HG03354 (cell line): Measurements from ENCODE around the gene CYP2U1.
"Not testable (repeated sequence)": the region's sequence is repeated elsewhere in the genome, so short reads cannot be mapped to it uniquely, and the experiment has no call there.

ENCODE experiments used
- ATAC-seq: cut with Tn5 transposase; IDR thresholded peaks from one replicate; pipeline ENCODE4 v1.9.1; 2021; ENCODE audit warnings: mild to moderate bottlenecking; ENCODE audit not compliant: unreplicated experiment, poor library complexity, severe bottlenecking

The CYP2U1 gene

DNA sequence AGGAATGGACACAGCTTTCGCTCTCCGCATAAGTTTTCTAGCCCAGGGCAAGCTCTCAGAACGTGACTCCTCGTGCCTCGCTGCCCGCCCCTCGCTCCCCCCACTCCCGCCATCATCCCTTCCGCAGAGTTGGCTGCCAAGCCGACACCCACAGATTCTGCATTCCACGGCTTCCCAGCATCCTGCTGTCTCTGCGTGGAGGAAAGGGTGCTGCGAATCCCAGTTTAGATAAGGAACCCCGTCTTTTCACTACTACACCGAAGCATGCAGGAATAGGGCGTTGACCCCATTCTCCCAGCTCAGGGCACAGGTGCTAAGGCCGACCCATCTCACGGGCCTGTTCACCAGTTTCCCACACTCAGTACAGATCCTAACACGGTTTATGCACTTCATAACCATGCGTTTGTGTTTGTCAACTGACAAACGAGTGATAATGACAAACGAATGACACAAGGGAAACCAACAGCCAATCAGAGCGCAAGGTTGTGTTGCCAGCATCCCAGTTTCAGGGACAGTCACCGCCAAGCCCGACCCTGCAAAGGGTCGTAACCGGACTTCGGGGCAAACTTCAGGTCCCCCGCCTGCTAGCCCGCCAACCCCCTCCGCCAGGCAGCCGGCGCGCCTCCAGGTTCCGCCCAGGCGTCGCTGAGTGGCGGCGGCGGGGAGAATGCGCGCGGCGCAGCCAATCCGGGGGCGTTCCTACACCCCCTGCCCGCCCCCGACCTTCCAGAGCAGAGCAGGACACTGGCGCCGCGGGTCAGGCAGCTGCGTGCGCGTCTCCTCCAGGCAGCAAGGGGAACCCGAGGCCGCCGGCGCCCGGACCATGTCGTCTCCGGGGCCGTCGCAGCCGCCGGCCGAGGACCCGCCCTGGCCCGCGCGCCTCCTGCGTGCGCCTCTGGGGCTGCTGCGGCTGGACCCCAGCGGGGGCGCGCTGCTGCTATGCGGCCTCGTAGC is at the start of gene CYP2U1:
TSS of gene CYP2U1 (plus strand) at position 729 of the 954 bp plus-strand sequence. CDS start at position 824, 95 bp downstream.
- ATAC-seq, result peak; percentile 96

DNA sequence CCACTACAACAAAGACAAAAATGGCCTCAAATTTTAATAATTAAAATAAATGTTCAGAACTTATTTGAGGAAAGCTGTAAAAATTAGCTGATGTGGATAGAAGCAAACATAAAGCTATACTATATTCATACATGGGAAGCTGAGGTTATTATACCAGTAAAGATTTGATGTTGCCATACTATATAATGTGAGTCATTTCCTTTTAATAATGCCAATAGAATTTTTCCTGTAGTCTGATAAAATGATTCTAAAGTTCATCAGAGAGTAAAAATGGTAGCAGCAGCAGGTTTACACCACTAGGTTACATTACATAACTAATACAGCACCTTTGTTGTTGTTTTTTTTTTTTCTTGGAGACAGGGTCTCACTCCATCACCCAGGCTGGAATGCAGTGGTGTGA is 45.5 kb upstream of the CYP2U1 start:
- no peak for ATAC-seq

DNA sequence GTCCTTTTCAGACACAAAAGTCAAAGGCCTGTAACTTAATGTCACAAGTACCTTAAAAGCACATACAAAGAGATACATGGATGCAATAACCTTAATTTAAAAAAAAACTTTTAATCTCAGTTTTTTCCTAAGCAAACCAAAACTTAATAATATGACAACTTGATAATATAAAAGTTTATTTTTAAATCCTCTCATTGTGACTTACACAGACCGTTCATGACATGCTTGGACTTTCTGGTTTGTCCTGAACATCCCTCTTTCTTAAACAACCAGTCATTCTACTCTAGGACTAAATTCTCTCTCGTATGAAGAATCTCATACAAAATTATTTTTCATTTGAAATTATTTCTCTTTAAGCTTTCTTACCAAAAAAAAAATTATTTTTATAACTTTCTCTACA is 43.1 kb upstream of the CYP2U1 start:
- no peak for ATAC-seq

DNA sequence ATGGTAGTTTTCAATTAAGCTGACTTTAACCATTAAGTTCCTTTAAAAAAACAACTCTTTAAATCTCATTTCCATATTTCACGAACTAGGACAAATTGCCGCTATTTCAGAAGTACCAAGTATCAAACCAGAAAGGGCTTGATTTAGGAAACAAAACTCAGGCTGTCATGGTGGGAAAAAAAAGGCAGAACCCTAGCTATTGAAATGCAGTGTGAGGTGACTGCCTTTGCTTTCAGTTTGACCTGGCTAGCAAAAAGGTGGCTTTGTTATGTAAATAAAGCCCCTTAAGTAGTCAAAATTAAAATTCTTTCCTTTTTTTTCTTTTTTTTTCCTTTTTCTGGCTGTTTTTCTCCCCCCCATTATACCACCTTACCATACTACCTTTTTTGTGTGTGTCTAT is 40.6 kb upstream of the CYP2U1 start:
- no peak for ATAC-seq

DNA sequence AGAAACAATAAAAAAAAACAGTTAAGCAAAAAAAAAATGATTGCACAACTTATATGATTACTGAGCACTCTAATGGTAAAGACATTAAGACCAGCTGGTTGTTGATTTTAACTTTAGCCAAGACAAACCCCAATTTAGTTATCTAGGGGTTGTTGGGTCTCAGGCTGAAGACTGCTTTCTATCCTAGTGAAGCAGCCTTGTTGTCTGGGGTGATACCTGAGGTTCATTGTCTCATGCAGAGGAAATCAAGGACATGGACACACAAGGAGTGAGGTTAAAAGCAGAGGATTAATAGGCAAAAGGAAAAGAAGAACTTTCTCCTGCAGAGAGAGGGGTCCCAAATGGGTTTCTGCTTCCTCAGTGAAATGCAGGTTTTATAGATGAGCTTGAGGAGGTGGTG is 40.0 kb upstream of the CYP2U1 start:
- no peak for ATAC-seq

DNA sequence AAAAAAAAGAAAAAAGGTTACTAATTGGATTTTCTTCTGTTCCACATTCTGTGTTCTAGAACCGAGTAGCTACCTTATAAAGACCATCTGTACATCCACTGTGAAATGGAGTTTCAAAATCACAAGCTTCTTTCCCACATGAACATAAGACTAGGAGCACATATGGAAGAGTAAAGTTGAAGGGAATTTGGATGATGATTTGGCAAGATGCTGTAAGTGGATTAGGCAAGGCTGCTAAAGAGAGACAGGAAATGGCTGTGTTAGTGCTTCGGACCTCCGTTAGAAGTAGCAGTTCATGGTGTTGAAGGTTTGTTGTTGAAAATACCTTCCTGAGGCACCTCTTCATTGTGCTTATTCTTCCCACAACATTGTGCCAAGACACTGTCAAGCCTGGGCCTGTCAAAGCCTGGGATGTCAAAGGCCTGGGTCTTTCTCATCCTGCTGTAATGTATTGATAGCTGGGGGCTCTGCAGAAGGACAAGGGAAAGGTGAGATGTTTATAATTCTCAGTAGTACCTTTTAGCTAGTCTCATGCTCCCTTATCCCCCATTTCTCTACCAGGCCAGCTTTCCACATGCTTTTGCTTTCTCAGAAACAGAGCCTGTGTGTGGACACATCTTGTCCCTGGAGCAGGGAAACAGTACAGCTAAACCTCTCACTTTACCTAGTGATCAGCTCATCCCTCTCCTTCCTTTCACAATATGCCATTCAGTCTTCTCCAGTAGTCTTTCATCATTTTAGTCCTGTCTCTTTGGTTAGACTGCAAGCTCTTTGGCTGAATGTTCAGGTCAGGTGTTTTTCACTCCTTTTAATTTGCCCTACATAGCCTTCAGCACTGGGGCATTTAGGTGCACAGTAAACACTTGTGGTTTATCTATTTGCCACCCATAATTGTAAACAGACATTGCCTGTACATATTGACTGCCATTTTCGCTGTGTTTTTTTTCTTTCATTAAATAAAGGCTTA is 37.9 kb upstream of the CYP2U1 start:
- ATAC-seq, result no peak

DNA sequence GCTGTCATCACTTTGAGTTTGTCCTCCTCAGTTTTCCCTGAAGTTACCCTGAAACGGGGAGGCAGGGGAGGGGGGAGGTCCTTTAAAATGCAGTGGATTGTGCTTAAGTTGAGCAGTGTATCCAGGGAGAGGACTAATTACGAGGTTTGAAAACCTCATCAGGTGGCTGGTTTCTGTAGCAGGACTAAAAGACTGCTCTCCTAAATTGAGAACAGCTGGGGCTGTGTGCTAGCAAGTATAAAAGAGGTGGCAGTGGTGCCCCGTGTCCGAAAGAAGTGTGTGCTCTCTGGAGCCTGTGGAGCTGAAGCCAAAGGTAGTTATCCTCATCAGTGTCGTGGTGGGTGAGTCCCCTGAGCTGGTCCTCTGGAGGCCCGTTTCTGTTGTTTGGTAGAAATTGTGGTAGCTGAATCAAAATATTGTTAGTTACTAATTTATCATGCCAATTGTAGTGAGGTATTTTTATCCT is 37.2 kb upstream of the CYP2U1 start:
- no peak for ATAC-seq

DNA sequence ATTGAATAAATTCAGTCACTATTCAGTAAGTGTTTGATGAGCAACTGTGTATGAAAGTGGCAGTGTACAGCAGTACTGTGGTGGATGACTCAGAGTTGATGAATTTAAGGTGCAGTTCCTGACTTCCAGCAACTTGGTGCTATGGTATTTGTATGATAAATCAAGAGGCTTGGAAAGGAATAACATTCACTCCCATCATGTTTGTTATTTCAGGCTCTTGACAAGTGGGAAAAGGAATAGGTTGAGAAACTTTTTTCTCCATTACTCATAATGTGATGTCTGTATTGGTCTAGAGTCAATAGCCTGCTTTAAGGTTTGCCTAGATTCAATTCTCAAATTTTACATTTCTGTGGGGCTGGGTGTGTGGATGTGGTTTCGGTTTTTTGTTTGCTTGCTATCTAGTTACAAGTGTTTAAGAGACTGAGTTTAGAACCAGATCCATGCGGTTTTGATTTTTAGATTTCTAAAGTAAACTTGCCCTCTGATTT is 35.1 kb upstream of the CYP2U1 start:
- ATAC-seq, result peak; percentile 64

DNA sequence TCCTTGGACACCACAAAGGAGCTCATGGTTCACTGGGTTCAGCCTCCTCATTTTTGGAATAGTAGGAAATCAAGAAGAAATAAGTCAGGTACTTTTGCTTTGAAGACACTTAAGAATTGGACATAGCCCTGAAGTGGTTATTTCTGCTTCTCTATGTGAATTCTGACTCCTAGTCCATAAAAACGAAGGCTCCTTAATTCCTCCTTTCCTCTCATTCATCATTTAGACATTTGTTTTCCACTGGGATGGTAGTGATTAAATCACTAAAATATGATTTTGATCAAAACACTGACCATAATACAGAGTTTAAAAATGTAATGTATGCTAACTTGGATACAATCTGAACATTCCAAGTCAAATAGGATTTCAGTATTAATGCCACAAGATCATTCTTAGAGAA is 34.7 kb upstream of the CYP2U1 start:
- no peak for ATAC-seq

DNA sequence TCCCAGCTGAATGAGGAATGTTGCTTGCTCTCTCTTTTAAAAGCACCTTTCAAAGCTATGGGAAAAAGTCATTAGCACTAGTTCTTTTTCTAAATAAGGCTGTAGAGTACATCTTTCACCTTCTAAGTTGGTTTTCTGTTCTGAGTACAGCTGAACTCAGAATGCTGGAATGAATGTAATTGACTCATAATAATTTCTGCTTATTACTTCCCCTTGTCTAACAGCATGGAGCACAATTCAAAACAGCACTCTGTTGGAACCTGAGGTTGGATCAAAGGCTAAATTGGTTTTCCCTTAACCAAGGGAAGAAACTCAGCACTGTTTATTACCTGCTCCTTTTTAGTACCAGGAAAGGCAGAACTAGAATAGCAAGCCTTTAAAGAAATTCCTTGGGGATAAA is 33.5 kb upstream of the CYP2U1 start:
- ATAC-seq, result no peak

DNA sequence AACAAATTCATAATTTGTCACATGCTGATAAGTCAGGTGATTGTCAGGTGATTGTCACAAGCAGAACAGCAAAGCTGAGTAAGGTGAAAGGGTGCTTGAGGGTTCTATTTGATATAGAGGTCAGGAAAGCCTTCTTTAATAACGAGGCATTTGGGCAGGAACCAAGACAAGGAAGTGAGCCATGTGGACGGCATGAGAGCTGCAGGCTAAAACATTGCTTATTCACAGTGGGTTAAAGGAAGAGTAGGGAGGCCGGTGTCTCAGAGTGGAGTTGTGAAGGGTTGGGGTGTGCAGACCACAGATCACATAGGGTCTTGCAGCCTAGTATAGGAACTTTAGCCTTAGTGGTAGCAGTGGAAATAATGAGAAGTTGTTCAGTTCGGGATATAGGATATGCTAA is 31.3 kb upstream of the CYP2U1 start:
- ATAC-seq, result no peak

DNA sequence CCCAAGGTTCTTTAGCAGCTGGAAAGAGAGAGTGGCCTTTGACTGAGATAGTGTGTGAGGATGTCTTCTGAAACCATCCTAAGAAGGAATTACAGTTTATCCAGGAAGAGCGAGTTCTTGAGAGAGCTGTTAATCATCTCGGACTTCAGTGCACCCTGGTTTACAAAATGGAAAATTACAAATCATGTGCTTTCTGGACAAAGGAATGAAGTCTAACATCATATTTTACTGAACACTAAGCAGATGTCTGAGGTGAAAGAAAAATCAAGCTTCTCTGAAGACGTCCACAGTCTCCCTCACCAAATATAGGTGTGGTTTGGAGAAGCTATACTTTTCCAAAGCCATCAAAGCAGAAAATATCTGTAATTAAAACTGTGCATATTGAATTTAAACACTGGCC is 30.8 kb upstream of the CYP2U1 start:
- no peak for ATAC-seq

DNA sequence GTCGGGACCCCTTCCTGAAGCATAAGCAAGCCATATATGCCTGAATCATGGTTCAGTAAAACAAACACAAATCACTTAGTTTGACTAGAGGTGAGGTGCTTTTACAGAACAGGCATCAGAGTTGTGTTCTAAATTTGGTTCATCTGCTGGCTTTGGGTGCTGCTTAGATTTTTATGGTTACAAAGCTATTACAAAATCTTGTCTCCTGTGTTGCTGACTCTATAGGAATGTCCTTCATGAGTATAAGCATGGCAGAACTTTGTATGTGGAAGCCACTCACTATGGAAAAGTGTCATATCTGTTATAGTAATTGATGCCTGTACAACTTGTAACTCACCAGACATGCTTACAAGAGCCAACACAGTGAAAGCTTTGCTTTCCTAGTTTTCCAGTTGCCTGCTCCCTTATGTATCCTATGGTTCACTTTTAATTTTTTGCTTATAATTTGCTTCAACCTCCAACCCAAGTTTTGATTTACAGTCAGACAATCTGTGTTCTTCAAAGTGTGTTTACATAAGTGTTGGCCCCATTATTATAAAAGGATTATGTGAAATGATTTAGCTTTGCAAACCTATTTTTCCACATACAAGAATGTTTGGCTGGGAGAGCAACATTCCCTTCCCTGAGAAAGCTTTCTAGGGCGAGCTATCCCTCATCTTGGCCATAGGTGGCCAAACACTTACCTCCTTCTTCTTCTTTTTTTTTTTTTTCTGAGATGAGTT is 30.0 kb upstream of the CYP2U1 start:
- no peak for ATAC-seq

DNA sequence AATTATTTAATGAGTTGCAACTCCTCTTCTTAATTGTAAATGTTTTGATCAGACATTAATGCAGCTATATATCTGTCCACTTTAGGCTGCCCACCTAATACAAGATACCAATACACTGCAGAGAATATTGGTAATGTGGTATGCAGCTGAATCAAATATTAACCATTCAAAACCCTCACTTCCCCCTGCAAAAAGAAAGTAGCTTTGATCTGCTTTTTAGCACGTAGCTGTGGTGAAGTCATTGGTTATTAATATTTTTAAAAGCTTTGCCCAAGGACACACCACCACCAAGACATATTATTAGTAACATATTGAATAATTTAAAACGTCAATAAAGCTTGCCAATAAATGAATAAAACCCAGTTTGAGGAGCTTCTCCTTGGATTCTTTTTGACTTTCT is 28.6 kb upstream of the CYP2U1 start:
- peak; percentile 94 for ATAC-seq

DNA sequence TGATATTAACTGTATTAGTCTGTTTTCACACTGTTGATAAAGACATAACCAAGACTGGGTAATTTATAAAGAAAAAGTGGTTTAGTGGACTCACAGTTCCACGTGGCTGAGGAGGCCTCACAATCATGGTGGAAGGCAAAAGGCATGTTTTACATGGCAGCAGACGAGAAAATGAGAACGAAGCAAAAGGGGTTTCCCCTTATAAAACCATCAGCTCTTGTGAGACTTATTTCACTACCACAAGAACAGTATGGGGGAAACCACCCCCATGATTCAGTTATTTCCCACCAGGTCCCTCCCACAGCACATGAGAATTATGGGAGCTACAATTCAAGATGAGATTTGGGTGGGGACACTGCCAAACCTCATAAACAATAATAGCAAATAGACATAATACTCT is 26.3 kb upstream of the CYP2U1 start:
- not testable (repeated sequence) for ATAC-seq

DNA sequence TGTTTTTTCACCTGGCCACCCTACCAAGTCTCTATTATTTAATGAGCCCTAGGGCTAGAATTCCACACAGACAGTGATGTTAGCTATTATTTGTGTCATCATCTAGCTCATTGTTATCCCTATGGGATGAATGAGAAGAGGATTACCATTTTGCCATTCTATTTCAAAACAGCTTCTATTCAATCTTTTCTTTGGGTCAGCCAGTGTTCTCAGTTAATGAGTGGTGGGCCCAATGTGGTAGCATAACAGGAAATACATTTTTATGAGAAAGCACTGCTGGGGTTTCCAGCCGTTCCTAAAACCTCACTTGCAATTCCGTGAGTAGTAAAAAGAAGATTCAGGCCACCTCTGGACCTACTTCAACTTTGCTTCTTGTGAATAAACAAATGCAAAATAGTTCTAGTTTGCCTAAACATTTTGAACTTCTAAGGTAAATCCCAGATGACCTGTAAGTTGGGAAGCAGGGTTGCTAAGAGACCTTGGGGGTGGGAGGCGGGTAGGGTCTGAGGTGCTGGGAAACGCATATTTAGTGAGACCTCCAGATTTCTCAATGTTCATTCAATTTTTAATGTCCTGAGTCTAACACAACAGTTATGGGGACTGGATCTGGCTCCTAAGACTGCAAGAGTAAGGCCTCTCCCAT is 24.8 kb upstream of the CYP2U1 start:
- no peak for ATAC-seq

DNA sequence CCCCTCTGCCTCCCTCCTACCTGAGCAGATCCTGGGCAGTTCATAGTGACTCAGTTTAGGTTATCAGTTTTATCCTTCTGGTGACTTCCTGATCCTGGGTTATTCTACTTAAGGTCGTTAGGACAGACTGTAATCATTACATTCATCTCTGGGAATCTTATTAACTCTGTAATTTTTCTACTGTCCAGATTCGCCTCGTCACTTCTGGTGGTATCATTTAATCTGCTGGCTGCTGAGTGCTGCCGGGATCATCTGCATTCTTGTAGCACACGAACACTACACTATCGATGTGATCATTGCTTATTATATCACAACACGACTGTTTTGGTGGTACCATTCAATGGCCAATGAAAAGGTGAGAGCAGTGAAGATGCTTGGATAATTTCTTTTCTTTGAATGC is 23.0 kb upstream of the CYP2U1 start:
- ATAC-seq, result no peak

DNA sequence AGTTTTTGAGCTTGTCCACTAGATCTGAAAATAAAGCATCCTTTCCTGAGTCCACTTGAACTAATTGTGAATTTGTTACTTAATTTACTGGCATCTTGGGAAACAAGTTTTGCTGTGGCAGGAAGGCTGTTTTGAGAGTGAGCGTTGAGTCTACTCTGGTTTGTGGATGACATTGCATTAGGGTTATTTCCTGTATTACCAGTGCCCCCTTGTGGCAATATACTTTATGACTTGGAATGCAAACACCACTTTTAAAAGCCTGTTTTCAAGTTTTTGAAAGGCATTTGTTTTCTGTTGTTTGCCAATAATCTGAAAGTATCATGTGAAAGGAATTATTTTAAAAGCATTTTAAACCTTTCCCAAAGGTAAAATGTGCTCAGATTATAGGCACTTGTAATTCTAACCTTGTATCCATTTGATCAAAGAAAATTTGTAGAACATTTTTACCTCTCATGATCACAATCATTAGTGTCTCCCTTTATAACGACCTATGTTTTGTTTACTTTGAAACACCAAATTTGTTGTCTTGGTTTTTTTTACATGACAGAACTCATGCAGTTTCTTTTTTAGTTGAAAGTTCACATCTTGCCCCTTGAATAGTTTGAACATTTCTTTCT is 18.0 kb upstream of the CYP2U1 start:
- ATAC-seq, result peak; percentile 96

DNA sequence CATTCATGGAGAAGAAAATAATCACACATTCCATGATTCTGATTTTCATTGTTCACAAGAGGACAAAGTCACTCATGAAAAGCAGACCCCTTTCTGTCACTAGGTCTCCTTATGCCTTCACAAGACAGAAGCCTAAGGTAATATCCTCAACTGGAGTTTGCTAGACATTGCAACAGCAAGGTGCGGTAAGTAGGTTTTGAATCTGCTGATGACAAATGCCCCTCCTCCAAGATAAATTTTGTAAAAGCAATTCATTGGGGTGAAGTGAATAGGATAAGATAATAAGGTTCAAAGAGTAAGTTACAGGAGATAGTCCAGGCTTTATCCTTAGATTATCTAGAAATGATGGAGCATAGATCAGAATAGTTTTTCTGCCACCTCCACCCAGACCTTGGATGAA is 16.1 kb upstream of the CYP2U1 start:
- no peak for ATAC-seq
